Epidermal melanocyte (primary cell): ENCODE measurements around the gene EMX1.

Experiments used
- DNase-seq: peaks from one replicate; pipeline ENCODE4 v3.0.0; 2011; ENCODE audit warnings: low spot score; ENCODE audit not compliant: insufficient read length

The EMX1 gene

GRCh38 chr2:72956936-72957335, 39.6 kb downstream of the EMX1 start:
- DNase-seq: no peak

- no peak for DNase-seq
These were observed 41.4 kb downstream of the EMX1 start for GRCh38 chr2:72958542-72959385.

- DNase-seq: no peak
These were observed 42.2 kb downstream of the EMX1 start for GRCh38 chr2:72959554-72959953.

- no peak for DNase-seq
These were observed 43.0 kb downstream of the EMX1 start for GRCh38 chr2:72959995-72960981.

- no peak for DNase-seq
These were observed 43.9 kb downstream of the EMX1 start for GRCh38 chr2:72961036-72961720.

- no peak for DNase-seq
These were observed 44.6 kb downstream of the EMX1 start for GRCh38 chr2:72961853-72962468.

- DNase-seq: no peak
These were observed 45.6 kb downstream of the EMX1 start for GRCh38 chr2:72962911-72963310.

- no peak for DNase-seq
These were observed 46.3 kb downstream of the EMX1 start for GRCh38 chr2:72963423-72964145.

GRCh38 chr2:72964146-72964525, 46.8 kb downstream of the EMX1 start:
- DNase-seq: no peak

- DNase-seq: no peak
These were observed 47.7 kb downstream of the EMX1 start for GRCh38 chr2:72965016-72965415.

- DNase-seq: no peak
These were observed 48.6 kb downstream of the EMX1 start for GRCh38 chr2:72965770-72966450.

GRCh38 chr2:72968286-72968685, 51.0 kb downstream of the EMX1 start:
- DNase-seq: no peak

GRCh38 chr2:72969706-72970105, 52.4 kb downstream of the EMX1 start:
- no peak for DNase-seq

GRCh38 chr2:72971036-72971435, 53.7 kb downstream of the EMX1 start:
- DNase-seq: no peak

GRCh38 chr2:72972352-72973136, 55.2 kb downstream of the EMX1 start:
- no peak for DNase-seq

GRCh38 chr2:72973137-72973535, 55.8 kb downstream of the EMX1 start:
- no peak for DNase-seq

GRCh38 chr2:72973566-72974435, 56.5 kb downstream of the EMX1 start:
- peak; percentile 67 for DNase-seq

GRCh38 chr2:72974436-72974754, 57.1 kb downstream of the EMX1 start:
- no peak for DNase-seq
